Measurements from ENCODE around the gene CAPS2. TPM values are rescaled to one million over a fixed set of nuclear protein-coding genes. Genes with fewer than 3 reads are reported as not detected.

CAPS2 gene
- total RNA-seq, 3 donors from 2014 or later, result 0.33 to 0.79 (median 0.65) TPM

DNA sequence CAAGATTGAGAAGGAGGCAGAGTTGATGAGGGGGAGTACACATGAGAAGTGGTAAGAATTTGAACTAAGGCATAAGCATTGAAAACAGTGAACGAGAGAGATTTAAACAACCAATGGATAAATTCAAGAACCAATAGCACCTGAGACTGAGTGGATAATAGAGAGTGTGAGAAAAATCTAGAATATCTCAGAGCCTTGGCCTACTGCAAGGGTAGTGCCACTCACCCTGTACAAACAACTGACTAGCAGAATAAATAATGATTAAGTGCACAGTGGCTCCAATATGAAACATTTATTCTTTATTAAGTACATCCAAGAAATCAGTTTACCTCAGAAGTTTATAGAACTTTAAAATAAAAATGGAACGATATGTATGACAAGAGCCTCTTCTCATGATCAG is 54.4 kb downstream of the CAPS2 start:
- DNase-seq (no peak), ATAC-seq (no peak)
- Mint-ChIP-seq H3K36me3 (ENCODE audit: insufficient read depth) (no peaks in the 10 kb centered on the region), H3K4me1 (ENCODE audit: low read depth) (no peaks in the 10 kb centered on the region), H3K4me3 (no peak overlapping the region), H3K27me3 (ENCODE audit: low read depth) (no peaks in the 10 kb centered on the region), H3K9me3 (no peaks in the 10 kb centered on the region)

DNA sequence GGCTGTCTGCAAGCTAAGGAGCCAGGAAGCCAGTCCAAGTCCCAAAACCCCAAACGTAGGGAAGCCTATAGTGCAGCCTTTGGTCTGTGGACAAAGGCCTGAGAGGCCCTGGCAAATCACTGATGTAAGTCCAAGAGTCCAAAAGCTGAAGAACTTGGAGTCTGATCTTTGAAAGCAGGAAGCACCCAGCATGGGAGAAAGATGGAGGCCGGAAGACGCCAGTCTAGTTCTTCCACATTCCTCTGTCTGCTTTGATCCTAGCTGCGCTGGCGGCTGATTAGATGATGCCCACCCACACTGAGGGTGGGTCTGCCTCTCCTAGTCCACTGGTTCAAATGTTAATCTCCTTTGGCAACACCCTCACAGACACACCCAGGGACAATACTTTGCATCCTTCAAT is 58.5 kb downstream of the CAPS2 start:
- Mint-ChIP-seq H3K4me3 (no peak overlapping the region), H3K9me3 (no peaks in the 10 kb centered on the region), H3K27me3 (ENCODE audit: low read depth) (no peaks in the 10 kb centered on the region), H3K4me1 (ENCODE audit: low read depth) (no peaks in the 10 kb centered on the region), H3K36me3 (ENCODE audit: insufficient read depth) (no peaks in the 10 kb centered on the region)
- DNase-seq, result no peak
- ATAC-seq, result no peak

- Mint-ChIP-seq H3K36me3 (ENCODE audit: insufficient read depth) (no peaks in the 10 kb centered on the region), H3K27me3 (ENCODE audit: low read depth) (no peaks in the 10 kb centered on the region), H3K4me1 (ENCODE audit: low read depth) (no peaks in the 10 kb centered on the region), H3K4me3 (no peak overlapping the region), H3K9me3 (peaks cover 5% of the 10 kb centered on the region)
- DNase-seq, result no peak
- no peak for ATAC-seq
These were observed 60.0 kb downstream of the CAPS2 start for GRCh38 chr12:75270157-75270556.

GRCh38 chr12:75269209-75269608 is 60.9 kb downstream of the CAPS2 start:
- no peak overlapping the region for H3K4me3 Mint-ChIP-seq
- H3K27me3 Mint-ChIP-seq (ENCODE audit: low read depth), result no peaks in the 10 kb centered on the region
- DNase-seq (no peak), ATAC-seq (no peak)
- peaks cover 5% of the 10 kb centered on the region for H3K9me3 Mint-ChIP-seq
- no peaks in the 10 kb centered on the region for H3K36me3 Mint-ChIP-seq (ENCODE audit: insufficient read depth)
- H3K4me1 Mint-ChIP-seq (ENCODE audit: low read depth), result no peaks in the 10 kb centered on the region

GRCh38 chr12:75260316-75260715 is 69.8 kb downstream of the CAPS2 start:
- no peaks in the 10 kb centered on the region for H3K27me3 Mint-ChIP-seq (ENCODE audit: low read depth)
- no peaks in the 10 kb centered on the region for H3K36me3 Mint-ChIP-seq (ENCODE audit: insufficient read depth)
- no peak overlapping the region for H3K4me3 Mint-ChIP-seq
- ATAC-seq, result no peak
- peaks cover under 1% of the 10 kb centered on the region for H3K9me3 Mint-ChIP-seq
- peaks cover 14% of the 10 kb centered on the region for H3K4me1 Mint-ChIP-seq (ENCODE audit: low read depth)
- DNase-seq, result no peak

- ATAC-seq (no peak), DNase-seq (no peak)
- H3K4me1 Mint-ChIP-seq (ENCODE audit: low read depth), result peaks cover 14% of the 10 kb centered on the region
- no peaks in the 10 kb centered on the region for H3K36me3 Mint-ChIP-seq (ENCODE audit: insufficient read depth)
- H3K27me3 Mint-ChIP-seq (ENCODE audit: low read depth), result no peaks in the 10 kb centered on the region
- no peaks in the 10 kb centered on the region for H3K9me3 Mint-ChIP-seq
- no peak overlapping the region for H3K4me3 Mint-ChIP-seq
These were observed 71.0 kb downstream of the CAPS2 start for GRCh38 chr12:75259143-75259542.

GRCh38 chr12:75257510-75257909 is 72.6 kb downstream of the CAPS2 start:
- Mint-ChIP-seq H3K36me3 (ENCODE audit: insufficient read depth) (no peaks in the 10 kb centered on the region), H3K4me1 (ENCODE audit: low read depth) (peaks cover 14% of the 10 kb centered on the region), H3K9me3 (no peaks in the 10 kb centered on the region), H3K4me3 (peak overlapping the region; percentile 15), H3K27me3 (ENCODE audit: low read depth) (no peaks in the 10 kb centered on the region)
- ATAC-seq (peak in 1 of 2 donors; percentile 34), DNase-seq (no peak)

DNA sequence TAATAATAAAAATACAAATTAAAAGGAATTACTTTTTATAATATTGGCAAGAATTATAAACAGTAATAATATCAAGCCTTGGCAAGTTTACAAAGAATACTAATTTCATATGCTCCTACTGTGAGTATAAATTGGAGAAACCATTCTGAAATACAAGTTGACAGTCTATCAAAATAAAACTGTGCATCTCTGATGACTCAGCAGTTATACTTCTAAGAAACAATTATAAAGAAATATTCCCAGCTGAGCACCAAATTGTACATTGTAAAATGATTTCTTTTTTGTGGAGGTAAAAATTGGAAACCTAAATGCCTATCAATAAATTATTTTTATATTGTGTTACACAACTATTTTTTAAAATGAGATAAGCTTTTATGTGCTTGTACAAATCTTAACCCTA is 85.0 kb downstream of the CAPS2 start:
- H3K36me3 Mint-ChIP-seq (ENCODE audit: insufficient read depth), result no peaks in the 10 kb centered on the region
- no peaks in the 10 kb centered on the region for H3K4me1 Mint-ChIP-seq (ENCODE audit: low read depth)
- peaks cover 2% of the 10 kb centered on the region for H3K27me3 Mint-ChIP-seq (ENCODE audit: low read depth)
- ATAC-seq, result no peak
- no peak for DNase-seq
- peaks cover 5% of the 10 kb centered on the region for H3K9me3 Mint-ChIP-seq
- no peak overlapping the region for H3K4me3 Mint-ChIP-seq

DNA sequence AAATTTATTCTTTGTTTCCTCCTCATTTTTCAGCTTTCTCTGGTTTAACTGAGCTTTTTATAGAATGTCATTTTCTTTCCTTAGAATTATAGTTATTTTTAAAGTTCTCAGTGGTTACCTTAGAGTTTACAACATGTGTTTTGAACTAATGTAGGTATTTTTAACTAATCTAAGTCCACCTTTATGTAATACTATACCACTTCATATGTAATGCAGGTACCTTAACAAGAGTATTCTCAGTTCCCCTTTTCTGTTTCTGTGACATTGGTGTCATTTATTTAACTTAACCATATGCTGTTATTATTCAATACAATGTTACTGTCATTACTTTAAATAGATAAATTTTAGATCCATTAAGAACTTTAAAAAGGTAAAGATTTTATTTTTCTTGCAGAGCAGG is 90.1 kb downstream of the CAPS2 start:
- DNase-seq (no peak), ATAC-seq (no peak)
- Mint-ChIP-seq H3K36me3 (ENCODE audit: insufficient read depth) (no peaks in the 10 kb centered on the region), H3K4me1 (ENCODE audit: low read depth) (no peaks in the 10 kb centered on the region), H3K27me3 (ENCODE audit: low read depth) (peaks cover 2% of the 10 kb centered on the region), H3K4me3 (no peak overlapping the region), H3K9me3 (peaks cover 5% of the 10 kb centered on the region)

DNA sequence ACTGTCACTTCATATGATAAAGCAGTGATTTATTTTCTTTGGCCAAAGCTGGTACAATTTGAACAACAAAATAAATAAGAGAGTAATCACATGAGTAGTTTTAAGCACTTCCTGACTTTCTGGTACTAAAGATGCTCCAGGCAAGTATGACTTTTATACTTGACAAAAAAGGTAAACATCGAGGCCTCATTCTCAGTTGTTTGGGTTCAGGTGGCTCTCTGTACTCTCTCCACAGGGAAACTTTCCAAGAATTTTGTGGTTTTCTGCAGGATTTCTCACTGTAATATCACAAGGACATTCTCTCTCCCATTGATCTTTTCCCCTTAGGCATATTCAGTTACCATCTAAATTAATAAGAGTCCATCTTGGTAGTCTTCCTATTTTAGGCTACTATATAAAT is 93.9 kb downstream of the CAPS2 start:
- Mint-ChIP-seq H3K4me3 (no peak overlapping the region), H3K36me3 (ENCODE audit: insufficient read depth) (no peaks in the 10 kb centered on the region), H3K27me3 (ENCODE audit: low read depth) (peaks cover 2% of the 10 kb centered on the region), H3K4me1 (ENCODE audit: low read depth) (no peaks in the 10 kb centered on the region), H3K9me3 (peaks cover 10% of the 10 kb centered on the region)
- ATAC-seq (no peak), DNase-seq (no peak)

- Mint-ChIP-seq H3K9me3 (peaks cover 15% of the 10 kb centered on the region), H3K4me3 (no peak overlapping the region), H3K36me3 (ENCODE audit: insufficient read depth) (no peaks in the 10 kb centered on the region), H3K4me1 (ENCODE audit: low read depth) (no peaks in the 10 kb centered on the region), H3K27me3 (ENCODE audit: low read depth) (no peaks in the 10 kb centered on the region)
- ATAC-seq (no peak), DNase-seq (no peak)
These were observed 103.0 kb downstream of the CAPS2 start for GRCh38 chr12:75227132-75227531.

Other genes starting within 250 kb of the CAPS2 start
- gene KCNC2, start 120.5 kb downstream of the CAPS2 start, total RNA-seq, result not detected
- gene GLIPR1L1, start 4.3 kb upstream of the CAPS2 start, total RNA-seq, result not detected
- gene GLIPR1L2, start 60.8 kb upstream of the CAPS2 start, total RNA-seq, result under 1 TPM in 1 of 3 donors, not detected in 2; 0.20 TPM
- 1 to 10 TPM; 5.7 to 7.9 (median 6.1) TPM for gene GLIPR1, start 150.4 kb upstream of the CAPS2 start, total RNA-seq
- gene KRR1, start 181.3 kb upstream of the CAPS2 start, total RNA-seq, result 100 to 1,000 TPM; 149 to 157 (median 152) TPM

All from activated T-cell treated with anti-CD3 and anti-CD28 coated beads, Interleukin-2, amount 50 U/mL, for 4 hours (primary cell).